Activated CD4-positive, alpha-beta memory T cell treated with anti-CD3 and anti-CD28 coated beads, Interleukin-2, amount 10 ng/mL, durations not matched to agents 7 days and 5 days (primary cell): ENCODE measurements around the gene TSC22D3. TPM values are rescaled to one million over a fixed set of nuclear protein-coding genes. Genes with fewer than 3 reads are reported as not detected.

Source experiments
- CTCF ChIA-PET: fragments of 350-600 bp; sonication (Branson Sonifier 250); formaldehyde crosslinking; loops from one replicate; lab custom pipeline; 2021; ENCODE audit warnings: antibody characterized with exemption, inconsistent platforms; lab: Charles Lee
- POLR2A ChIA-PET: fragments of 350-600 bp; sonication (Branson Sonifier 250); formaldehyde crosslinking; loops from one replicate; lab custom pipeline; 2021; ENCODE audit warnings: antibody characterized with exemption; lab: Charles Lee
- DNase-seq: peaks from one replicate; pipeline ENCODE4 v3.0.0-alpha.2; 2020
- H3K27ac Mint-ChIP-seq: one replicate; pipeline ENCODE4 v1.8.0; 2021; ENCODE audit warnings: mild to moderate bottlenecking, mixed read lengths
- H3K27me3 Mint-ChIP-seq: one replicate; pipeline ENCODE4 v1.8.0; 2021; ENCODE audit warnings: mixed read lengths
- H3K36me3 Mint-ChIP-seq: one replicate; pipeline ENCODE4 v1.8.0; 2021; ENCODE audit warnings: low read depth, mixed read lengths
- H3K4me1 Mint-ChIP-seq: one replicate; pipeline ENCODE4 v1.8.0; 2021; ENCODE audit warnings: mixed read lengths
- H3K4me3 Mint-ChIP-seq: one replicate; pipeline ENCODE4 v1.8.0; 2021; ENCODE audit warnings: mild to moderate bottlenecking, mixed read lengths
- H3K9me3 Mint-ChIP-seq: one replicate; pipeline ENCODE4 v1.8.0; 2021; ENCODE audit warnings: mixed read lengths
- total RNA-seq, 2 experiments: library from RNA; stranded (reverse); gene quantifications; one replicate each; pipeline ENCODE4 v1.2.3, GENCODE V29; 2021

Gene TSC22D3
- total RNA-seq, 2 experiments from 2014 or later: 112 to 119 TPM

- Mint-ChIP-seq H3K36me3 (no peaks in the 10 kb centered on the region), H3K27ac (no peak overlapping the region), H3K4me3 (no peak overlapping the region), H3K9me3 (no peaks in the 10 kb centered on the region), H3K4me1 (peaks cover 66% of the 10 kb centered on the region), H3K27me3 (no peaks in the 10 kb centered on the region)
- ChIA-PET CTCF (interaction anchor here (1.3 kb wide), 1 partner anchor 10 kb away, joined by 3 read pairs; no protein-coding TSS in a partner anchor), POLR2A (no interaction called here)
- DNase-seq: no peak
Observed at GRCh38 chrX:107682256-107682655, 93.3 kb downstream of the TSC22D3 start.

DNA sequence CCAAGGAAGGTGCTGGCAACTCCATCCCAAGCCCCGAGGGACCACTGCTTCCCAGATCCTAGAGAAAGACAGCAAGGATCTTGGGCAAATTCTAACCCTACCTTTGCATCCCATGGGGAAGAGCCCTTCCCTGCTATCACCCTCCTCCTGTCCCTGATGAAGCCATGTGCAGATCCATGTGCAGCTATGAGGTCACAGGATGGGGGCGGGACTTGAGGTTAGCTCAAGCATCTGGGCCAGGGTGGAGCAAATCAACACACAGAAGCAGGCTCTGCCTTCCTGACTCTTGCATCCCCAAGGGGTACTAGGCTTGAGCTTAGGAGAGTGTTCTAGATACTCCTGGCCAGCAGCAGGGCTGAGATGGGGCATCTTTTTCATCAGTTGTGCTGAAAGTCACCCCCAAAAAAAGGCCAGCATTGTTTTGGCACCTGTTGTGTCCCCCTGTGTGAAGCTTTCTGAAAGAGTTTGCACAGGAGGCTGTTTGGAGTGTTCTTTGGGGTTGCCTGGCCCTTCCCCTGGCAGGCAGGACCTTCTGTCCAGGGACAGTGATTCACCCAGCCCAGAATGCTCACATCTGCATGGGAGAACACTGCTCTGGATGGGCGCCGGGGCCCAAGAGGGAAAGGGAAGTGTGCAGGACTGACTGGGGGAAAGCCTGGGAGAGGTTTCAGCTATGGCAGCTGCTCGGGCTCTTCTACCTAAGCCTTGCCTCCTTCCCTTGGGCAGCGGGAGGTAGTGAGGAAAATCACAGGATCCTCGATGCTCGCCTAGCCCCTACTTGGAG, 96.4 kb downstream of the TSC22D3 start:
- no peak overlapping the region for H3K4me3 Mint-ChIP-seq
- H3K9me3 Mint-ChIP-seq: no peaks in the 10 kb centered on the region
- DNase-seq: peak; percentile 85
- ChIA-PET CTCF (interaction anchor here (0.9 to 10.0 kb wide), 4 partner anchors 8 to 50 kb away, joined by 3 to 295 read pairs (median 7); partner anchors contain the start of gene PRPS1), POLR2A (interaction anchor here (1.1 to 8.9 kb wide), 4 partner anchors 8 to 64 kb away, joined by 3 to 368 read pairs (median 8); partner anchors contain the start of gene PRPS1)
- no peaks in the 10 kb centered on the region for H3K27me3 Mint-ChIP-seq
- peaks cover 66% of the 10 kb centered on the region for H3K4me1 Mint-ChIP-seq
- H3K36me3 Mint-ChIP-seq: peaks cover 4% of the 10 kb centered on the region
- H3K27ac Mint-ChIP-seq: peak overlapping the region; percentile 93

- H3K4me3 Mint-ChIP-seq: no peak overlapping the region
- H3K9me3 Mint-ChIP-seq: no peaks in the 10 kb centered on the region
- H3K27ac Mint-ChIP-seq: peak overlapping the region; percentile 93
- no peaks in the 10 kb centered on the region for H3K27me3 Mint-ChIP-seq
- ChIA-PET CTCF (interaction anchor here (0.6 to 10.0 kb wide), 4 partner anchors 37 to 99 kb away, joined by 3 to 295 read pairs (median 46); partner anchors contain the start of genes NCBP2L, PRPS1 and TSC22D3), POLR2A (interaction anchor here (1.0 to 8.9 kb wide), 6 partner anchors 9 to 413 kb away, joined by 3 to 368 read pairs (median 5); partner anchors contain the start of gene PRPS1)
- peaks cover 4% of the 10 kb centered on the region for H3K36me3 Mint-ChIP-seq
- DNase-seq: no peak
- H3K4me1 Mint-ChIP-seq: peaks cover 68% of the 10 kb centered on the region
Observed at GRCh38 chrX:107677909-107678308, 97.7 kb downstream of the TSC22D3 start.

GRCh38 chrX:107677501-107677901, 98.1 kb downstream of the TSC22D3 start:
- POLR2A ChIA-PET: interaction anchor here (1.0 to 8.9 kb wide), 8 partner anchors 10 to 413 kb away, joined by 3 to 368 read pairs (median 8); partner anchors contain the start of genes NCBP2L and PRPS1
- H3K9me3 Mint-ChIP-seq: no peaks in the 10 kb centered on the region

DNA sequence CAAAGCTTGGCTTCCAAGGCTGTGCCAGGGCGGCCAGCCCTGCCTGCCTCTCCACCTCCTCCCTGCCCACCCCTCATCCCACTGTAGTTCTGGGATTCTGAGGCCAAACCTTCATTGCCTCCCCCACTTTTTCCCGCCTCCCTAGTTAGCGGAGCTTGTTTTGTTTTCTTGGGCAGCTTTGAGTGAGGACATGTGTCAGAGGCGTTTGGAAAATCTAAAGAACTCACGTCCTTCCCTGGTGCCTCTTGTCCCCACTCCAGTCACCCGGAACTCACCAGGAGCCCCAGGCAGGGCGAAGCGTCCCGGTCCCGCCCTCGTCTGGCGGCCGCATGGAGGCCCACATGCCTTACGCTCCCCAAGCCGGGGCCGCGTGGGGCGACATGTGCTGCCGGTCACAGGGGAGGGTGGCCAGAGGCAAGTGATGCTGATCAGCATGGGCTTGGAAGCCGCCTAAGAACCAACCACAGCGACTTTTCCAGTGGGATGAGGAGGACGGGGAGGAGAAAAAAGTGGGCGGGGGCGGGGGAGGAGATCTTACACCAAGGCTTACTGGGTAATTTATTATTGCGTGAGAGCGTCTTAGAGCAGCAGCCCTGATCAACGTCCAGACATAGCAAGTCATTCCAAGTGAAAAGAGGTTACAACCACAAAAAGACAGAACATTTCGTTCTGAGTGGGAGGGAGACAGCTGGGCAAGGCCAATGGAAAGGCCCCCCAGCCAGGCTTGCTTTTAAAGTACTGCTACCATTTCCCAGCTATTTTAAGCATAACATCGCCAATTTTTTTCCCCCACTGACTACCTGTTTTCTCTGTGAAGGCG, 98.8 kb downstream of the TSC22D3 start:
- Mint-ChIP-seq H3K27ac (peak overlapping the region; percentile 93), H3K27me3 (no peaks in the 10 kb centered on the region), H3K4me1 (peaks cover 71% of the 10 kb centered on the region), H3K4me3 (peak overlapping the region; percentile 84), H3K9me3 (no peaks in the 10 kb centered on the region), H3K36me3 (peaks cover 4% of the 10 kb centered on the region)
- DNase-seq: peak; percentile 56
- ChIA-PET CTCF (interaction anchor here (0.8 to 10.0 kb wide), 5 partner anchors 10 to 100 kb away, joined by 3 to 295 read pairs (median 11); partner anchors contain the start of genes NCBP2L, PRPS1 and TSC22D3), POLR2A (interaction anchor here (0.9 to 8.9 kb wide), 8 partner anchors 25 to 414 kb away, joined by 3 to 368 read pairs (median 4); partner anchors contain the start of genes NCBP2L and PRPS1)

More at GRCh38 chrX:107677501-107677901, 98.1 kb downstream of the TSC22D3 start:
- H3K4me3 Mint-ChIP-seq: peak overlapping the region; percentile 84
- H3K27ac Mint-ChIP-seq: peak overlapping the region; percentile 93
- peaks cover 4% of the 10 kb centered on the region for H3K36me3 Mint-ChIP-seq
- DNase-seq: no peak
- H3K4me1 Mint-ChIP-seq: peaks cover 71% of the 10 kb centered on the region
- CTCF ChIA-PET: interaction anchor here (2.1 to 10.0 kb wide), 3 partner anchors 37 to 100 kb away, joined by 11 to 295 read pairs (median 80); partner anchors contain the start of genes NCBP2L, PRPS1 and TSC22D3
- no peaks in the 10 kb centered on the region for H3K27me3 Mint-ChIP-seq

- H3K4me3 Mint-ChIP-seq: peak overlapping the region; percentile 84
- ChIA-PET CTCF (interaction anchor here (0.8 to 10.0 kb wide), 4 partner anchors 11 to 101 kb away, joined by 3 to 295 read pairs (median 42); partner anchors contain the start of genes NCBP2L and TSC22D3), POLR2A (interaction anchor here (0.9 to 8.9 kb wide), 6 partner anchors 26 to 101 kb away, joined by 3 to 368 read pairs (median 8); partner anchors contain the start of genes NCBP2L and PRPS1)
- peaks cover 71% of the 10 kb centered on the region for H3K4me1 Mint-ChIP-seq
- H3K36me3 Mint-ChIP-seq: peaks cover 4% of the 10 kb centered on the region
- no peaks in the 10 kb centered on the region for H3K9me3 Mint-ChIP-seq
- DNase-seq: no peak
- peak overlapping the region; percentile 93 for H3K27ac Mint-ChIP-seq
- H3K27me3 Mint-ChIP-seq: no peaks in the 10 kb centered on the region
Observed at GRCh38 chrX:107675823-107676555, 99.6 kb downstream of the TSC22D3 start.

- Mint-ChIP-seq H3K4me3 (peak overlapping the region; percentile 84), H3K27ac (peak overlapping the region; percentile 93), H3K9me3 (no peaks in the 10 kb centered on the region), H3K4me1 (peaks cover 68% of the 10 kb centered on the region), H3K36me3 (peaks cover 4% of the 10 kb centered on the region), H3K27me3 (no peaks in the 10 kb centered on the region)
- POLR2A ChIA-PET: interaction anchor here (1.2 to 8.9 kb wide), 4 partner anchors 9 to 101 kb away, joined by 3 to 368 read pairs (median 8); partner anchors contain the start of gene NCBP2L
- CTCF ChIA-PET: interaction anchor here (6.1 to 10.0 kb wide), 2 partner anchors 39 to 102 kb away, joined by 80 to 295 read pairs; partner anchors contain the start of genes NCBP2L and TSC22D3
- no peak for DNase-seq
Observed at GRCh38 chrX:107675365-107675654, 100.3 kb downstream of the TSC22D3 start.

DNA sequence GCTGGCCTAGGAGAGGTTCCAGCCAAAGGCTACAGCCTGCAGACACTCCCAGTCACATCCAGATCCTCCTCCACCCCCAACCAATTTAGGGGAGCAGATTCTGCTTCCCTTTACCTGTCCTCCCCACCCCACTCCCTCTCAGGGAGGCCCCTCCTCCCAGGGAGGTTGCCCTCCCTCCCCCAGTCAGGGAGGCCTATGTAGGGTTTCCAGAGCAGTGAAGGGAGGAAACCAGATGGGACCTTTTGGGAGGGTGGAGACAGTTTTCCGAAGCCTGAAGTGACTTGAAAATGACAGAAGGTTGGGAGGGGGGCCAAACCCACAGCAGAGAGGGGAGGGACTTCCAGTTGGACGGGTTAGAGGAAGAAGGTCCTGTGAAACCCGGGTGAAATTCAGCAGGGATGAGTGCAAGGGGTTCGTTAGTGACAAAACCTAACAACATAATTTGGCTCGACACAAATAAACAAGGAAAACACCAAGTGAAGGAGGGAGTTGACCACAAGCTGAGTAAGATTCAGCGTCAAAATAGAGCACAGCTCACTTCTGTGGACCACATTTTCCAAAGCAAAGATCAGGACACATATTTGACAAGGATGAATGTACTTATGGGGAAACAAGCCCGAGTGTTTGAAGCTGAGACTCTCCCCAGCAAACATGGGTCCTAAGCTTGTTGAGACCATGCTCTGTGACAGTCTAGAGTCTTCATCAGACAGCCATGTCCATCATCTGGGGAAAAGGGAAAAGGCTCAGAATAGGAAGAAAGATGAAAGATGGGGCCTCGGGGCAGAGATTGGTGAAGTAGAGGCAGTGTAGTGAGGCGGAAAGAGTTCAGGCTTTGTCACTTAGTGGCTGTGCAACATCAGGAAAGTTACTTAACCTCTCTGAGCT, 100.9 kb downstream of the TSC22D3 start:
- POLR2A ChIA-PET: interaction anchor here (1.2 to 8.9 kb wide), 7 partner anchors 10 to 102 kb away, joined by 3 to 368 read pairs (median 10); partner anchors contain the start of genes NCBP2L and TSC22D3
- H3K4me3 Mint-ChIP-seq: peak overlapping the region; percentile 84
- peak overlapping the region; percentile 93 for H3K27ac Mint-ChIP-seq
- H3K36me3 Mint-ChIP-seq: peaks cover 4% of the 10 kb centered on the region
- no peaks in the 10 kb centered on the region for H3K27me3 Mint-ChIP-seq
- no peaks in the 10 kb centered on the region for H3K9me3 Mint-ChIP-seq
- H3K4me1 Mint-ChIP-seq: peaks cover 63% of the 10 kb centered on the region
- CTCF ChIA-PET: interaction anchor here (1.4 to 10.0 kb wide), 8 partner anchors 15 to 675 kb away, joined by 3 to 295 read pairs (median 16); partner anchors contain the start of genes NCBP2L and TSC22D3
- peak; percentile 31 for DNase-seq

GRCh38 chrX:107673933-107674479, 101.6 kb downstream of the TSC22D3 start:
- peak; percentile 92 for DNase-seq
- Mint-ChIP-seq H3K36me3 (peaks cover 4% of the 10 kb centered on the region), H3K27ac (peak overlapping the region; percentile 93), H3K27me3 (no peaks in the 10 kb centered on the region), H3K4me1 (peaks cover 58% of the 10 kb centered on the region), H3K9me3 (no peaks in the 10 kb centered on the region), H3K4me3 (peak overlapping the region; percentile 84)
- ChIA-PET CTCF (interaction anchor here (1.0 to 10.0 kb wide), 14 partner anchors 11 to 675 kb away, joined by 3 to 295 read pairs (median 8); partner anchors contain the start of genes NCBP2L and TSC22D3), POLR2A (interaction anchor here (0.6 to 8.9 kb wide), 8 partner anchors 11 to 102 kb away, joined by 3 to 368 read pairs (median 11); partner anchors contain the start of genes NCBP2L, PRPS1 and TSC22D3)

DNA sequence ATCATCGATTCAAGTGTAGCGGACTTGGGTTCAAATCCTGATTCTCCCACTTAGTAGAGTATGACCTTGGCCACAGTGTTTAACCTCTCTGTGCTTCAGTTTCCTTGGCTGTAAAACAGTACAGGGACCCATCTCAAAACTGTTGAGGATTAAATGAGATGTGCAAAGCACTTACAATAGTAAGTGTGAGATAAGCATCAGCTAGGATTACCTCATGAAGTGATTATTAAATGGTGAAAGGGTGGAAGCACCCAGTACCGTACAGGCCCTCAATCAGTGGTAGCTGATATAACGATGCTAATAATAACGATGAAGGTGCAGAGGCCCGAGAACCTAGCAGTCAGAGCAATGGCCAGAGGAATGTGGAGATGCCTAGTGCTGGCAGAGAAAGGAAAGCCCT, 102.2 kb downstream of the TSC22D3 start:
- Mint-ChIP-seq H3K4me3 (peak overlapping the region; percentile 41), H3K27ac (peak overlapping the region; percentile 93), H3K36me3 (peaks cover 4% of the 10 kb centered on the region), H3K4me1 (peaks cover 52% of the 10 kb centered on the region), H3K9me3 (no peaks in the 10 kb centered on the region), H3K27me3 (no peaks in the 10 kb centered on the region)
- no peak for DNase-seq
- ChIA-PET POLR2A (interaction anchor here (0.6 to 8.9 kb wide), 7 partner anchors 12 to 103 kb away, joined by 3 to 368 read pairs (median 13); partner anchors contain the start of genes NCBP2L, PRPS1 and TSC22D3), CTCF (interaction anchor here (0.7 to 10.0 kb wide), 23 partner anchors 10 to 674 kb away, joined by 3 to 295 read pairs (median 7); partner anchors contain the start of genes NCBP2L, PRPS1 and TSC22D3)
